ENCODE results near the gene CPNE2.

CPNE2 gene

DNA sequence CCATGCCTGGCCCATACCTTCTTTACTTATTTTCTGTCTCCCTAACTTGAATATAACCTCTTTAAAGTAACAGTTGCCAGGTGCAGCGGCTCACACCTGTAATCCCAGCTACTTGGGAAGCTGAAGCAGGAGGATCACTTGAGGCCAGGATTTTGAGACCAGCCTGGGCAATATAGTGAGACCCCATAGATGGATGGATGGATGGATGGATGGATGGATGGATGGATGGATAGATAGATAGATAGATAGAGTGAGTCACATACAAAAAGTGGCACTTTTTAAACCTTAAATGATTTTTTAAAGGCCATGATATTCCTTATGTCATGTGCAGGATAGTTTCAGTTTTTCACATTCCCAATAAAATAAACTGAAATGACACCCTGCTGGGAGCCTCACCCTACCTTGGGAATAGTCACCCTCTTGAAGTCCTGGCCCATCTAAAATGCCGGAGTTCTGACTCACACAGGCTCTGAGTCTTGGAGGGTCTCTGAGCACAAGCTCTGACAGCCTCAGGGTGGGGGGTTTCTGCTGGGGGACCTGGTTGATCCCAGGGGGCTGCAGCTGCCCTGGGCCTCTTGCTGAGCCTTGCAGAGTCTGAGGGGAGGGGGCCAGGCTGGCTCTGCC lies 26.2 kb downstream of the CPNE2 start:
- H3K27ac ChIP-seq, result no peak overlapping the region
- TF ChIP-seq ZFX (IDR thresholded peaks at IDR 0.05) (no peak), CTCF (conservative IDR thresholded peaks at IDR 0.05) (no peak)

- H3K27ac ChIP-seq, result no peak overlapping the region
- no peak for TF ChIP-seq ZFX (IDR thresholded peaks at IDR 0.05)
- no peak for TF ChIP-seq CTCF (conservative IDR thresholded peaks at IDR 0.05)
Measured at GRCh38 chr16:57123216-57123973, 31.0 kb downstream of the CPNE2 start.

GRCh38 chr16:57123974-57124674 lies 31.7 kb downstream of the CPNE2 start:
- no peak for TF ChIP-seq CTCF (conservative IDR thresholded peaks at IDR 0.05)
- no peak for TF ChIP-seq ZFX (IDR thresholded peaks at IDR 0.05)
- no peak overlapping the region for H3K27ac ChIP-seq

DNA sequence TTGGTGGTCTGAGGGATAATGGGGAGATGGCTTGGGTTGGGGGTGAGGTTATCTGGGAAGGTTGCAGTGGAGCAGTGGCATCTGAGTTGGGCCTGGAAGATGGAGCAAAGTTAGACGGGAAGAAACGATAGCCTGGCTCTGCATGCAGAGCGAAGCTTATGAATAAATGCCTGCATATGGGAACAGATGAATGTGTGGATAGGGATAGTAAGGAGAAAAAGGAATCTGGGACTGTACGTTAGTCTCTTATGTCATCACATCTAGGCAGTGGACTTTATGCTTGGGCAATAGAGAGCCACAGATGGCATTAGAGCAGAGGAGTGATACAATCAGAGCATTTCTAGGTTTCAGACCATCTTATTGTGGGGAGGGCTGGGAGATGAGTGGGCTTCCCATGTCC lies 33.0 kb downstream of the CPNE2 start:
- no peak for TF ChIP-seq ZFX (IDR thresholded peaks at IDR 0.05)
- H3K27ac ChIP-seq, result no peak overlapping the region

- TF ChIP-seq ZFX (IDR thresholded peaks at IDR 0.05) (no peak), CTCF (conservative IDR thresholded peaks at IDR 0.05) (no peak)
- H3K27ac ChIP-seq, result no peak overlapping the region
Measured at GRCh38 chr16:57125969-57126368, 33.6 kb downstream of the CPNE2 start.

DNA sequence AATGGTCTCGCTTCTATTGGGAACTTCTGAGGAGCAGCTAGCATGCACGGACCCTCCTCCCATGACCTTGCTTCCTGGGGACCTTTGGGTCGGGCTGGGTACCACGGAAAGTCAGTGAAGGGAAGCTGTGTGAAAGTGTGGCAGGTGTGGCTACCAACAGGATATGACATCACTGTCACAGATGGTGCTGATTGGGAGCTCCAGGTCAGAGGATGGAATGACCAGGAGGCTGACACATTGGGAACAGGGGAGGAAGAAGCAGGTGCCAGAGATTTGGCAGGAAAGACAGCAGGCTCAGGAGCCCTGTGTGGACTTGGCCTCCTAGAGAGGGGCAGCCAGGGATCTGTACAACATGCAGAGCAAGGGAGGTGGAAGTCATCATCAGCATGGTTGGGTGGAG lies 34.0 kb downstream of the CPNE2 start:
- no peak overlapping the region for H3K27ac ChIP-seq
- TF ChIP-seq CTCF (conservative IDR thresholded peaks at IDR 0.05) (no peak), ZFX (IDR thresholded peaks at IDR 0.05) (no peak)

DNA sequence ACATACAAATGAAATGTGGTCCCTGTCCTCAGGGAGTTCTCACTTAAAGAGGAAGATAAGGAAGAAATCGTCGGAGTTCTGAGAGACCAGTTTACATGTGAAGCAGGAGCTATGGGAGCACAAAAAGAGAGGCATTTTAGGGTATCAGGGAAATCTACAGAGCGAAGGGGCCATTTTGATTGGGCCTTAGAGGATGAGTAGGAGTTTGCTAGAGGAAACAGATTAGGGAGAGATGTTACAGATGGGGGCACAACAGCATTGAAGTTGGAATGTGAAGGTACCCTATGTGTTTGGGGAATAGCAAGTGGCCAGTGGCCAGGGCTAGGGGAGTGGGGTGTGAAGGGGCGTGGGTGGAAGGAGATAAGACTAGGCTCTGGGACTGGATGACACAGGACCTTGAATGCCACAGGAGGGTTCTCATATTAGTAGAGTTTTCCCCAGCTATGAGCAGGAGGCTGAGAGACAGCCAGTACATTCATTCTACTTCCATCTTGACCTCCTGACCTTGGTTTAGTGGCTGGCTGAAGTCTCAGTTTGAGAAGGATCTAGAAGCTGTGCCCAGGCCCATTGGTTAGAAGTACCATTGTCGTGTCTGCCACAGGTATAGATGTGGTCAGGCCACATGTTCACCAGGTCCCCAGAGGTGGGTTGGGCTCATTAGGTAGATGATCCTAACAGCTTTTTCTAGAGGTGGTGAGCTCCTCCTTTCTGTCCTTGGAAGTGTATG lies 34.8 kb downstream of the CPNE2 start:
- H3K27ac ChIP-seq, result no peak overlapping the region

More for the DNA sequence above, 34.8 kb downstream of the CPNE2 start:
- TF ChIP-seq ZFX (IDR thresholded peaks at IDR 0.05) (no peak), CTCF (conservative IDR thresholded peaks at IDR 0.05) (no peak)
